Measurements from ENCODE around the gene INPP4B. TPM values are rescaled to one million over a fixed set of nuclear protein-coding genes. Genes with fewer than 3 reads are reported as not detected.

Gene INPP4B
- polyA plus RNA-seq, 1 donor = 36.4 TPM

GRCh38 chr4:142475663-142476062 lies 370.4 kb downstream of the INPP4B start:
- DNase-seq (ENCODE audit: low read depth) = no peak

- no peak for DNase-seq (ENCODE audit: low read depth)
Measured at GRCh38 chr4:142474398-142475087, 371.6 kb downstream of the INPP4B start.

- DNase-seq (ENCODE audit: low read depth) = no peak
Measured at GRCh38 chr4:142473960-142474338, 372.2 kb downstream of the INPP4B start.

GRCh38 chr4:142473218-142473959 lies 372.7 kb downstream of the INPP4B start:
- DNase-seq (ENCODE audit: low read depth) = no peak

GRCh38 chr4:142467088-142467487 lies 379.0 kb downstream of the INPP4B start:
- no peak for DNase-seq (ENCODE audit: low read depth)

GRCh38 chr4:142465526-142465925 lies 380.6 kb downstream of the INPP4B start:
- DNase-seq (ENCODE audit: low read depth) = no peak

GRCh38 chr4:142463206-142463605 lies 382.9 kb downstream of the INPP4B start:
- DNase-seq (ENCODE audit: low read depth) = no peak

GRCh38 chr4:142452161-142452855 lies 393.8 kb downstream of the INPP4B start:
- DNase-seq (ENCODE audit: low read depth) = no peak

GRCh38 chr4:142449771-142450373 lies 396.2 kb downstream of the INPP4B start:
- DNase-seq (ENCODE audit: low read depth) = no peak

GRCh38 chr4:142447009-142447408 lies 399.1 kb downstream of the INPP4B start:
- no peak for DNase-seq (ENCODE audit: low read depth)

- no peak for DNase-seq (ENCODE audit: low read depth)
Measured at GRCh38 chr4:142443469-142443868, 402.6 kb downstream of the INPP4B start.

- DNase-seq (ENCODE audit: low read depth) = no peak
Measured at GRCh38 chr4:142440093-142440492, 406.0 kb downstream of the INPP4B start.

GRCh38 chr4:142435599-142436235 lies 410.4 kb downstream of the INPP4B start:
- DNase-seq (ENCODE audit: low read depth) = no peak

GRCh38 chr4:142434519-142435224 lies 411.4 kb downstream of the INPP4B start:
- no peak for DNase-seq (ENCODE audit: low read depth)

- no peak for DNase-seq (ENCODE audit: low read depth)
Measured at GRCh38 chr4:142428715-142429114, 417.4 kb downstream of the INPP4B start.

- DNase-seq (ENCODE audit: low read depth) = no peak
Measured at GRCh38 chr4:142427456-142427855, 418.6 kb downstream of the INPP4B start.

- DNase-seq (ENCODE audit: low read depth) = no peak
Measured at GRCh38 chr4:142423861-142424260, 422.2 kb downstream of the INPP4B start.

GRCh38 chr4:142420311-142421095 lies 425.6 kb downstream of the INPP4B start:
- DNase-seq (ENCODE audit: low read depth) = no peak

GRCh38 chr4:142419712-142420111 lies 426.4 kb downstream of the INPP4B start:
- no peak for DNase-seq (ENCODE audit: low read depth)

GRCh38 chr4:142418697-142419096 lies 427.4 kb downstream of the INPP4B start:
- no peak for DNase-seq (ENCODE audit: low read depth)

Measured in forelimb muscle (tissue), 1 donor.